GM23338 (cell line): Measurements from ENCODE around the gene RAD51B. TPM values are rescaled to one million over a fixed set of nuclear protein-coding genes. Genes with fewer than 3 reads are reported as not detected.

Source experiments
- ATAC-seq: fragments of 200-7000 bp; cut with Tn5 transposase; 3 replicates; pipeline ENCODE4 v1.9.1; 2020
- DNase-seq: peaks from one replicate; pipeline ENCODE4 v3.0.0-alpha.2; 2015; ENCODE audit warnings: low spot score
- H2AFZ ChIP-seq: fragments of 200-600 bp; sonication (generic); 2 replicates; pipeline ENCODE4 v1.8.0; 2016; ENCODE audit warnings: antibody characterized with exemption, mild to moderate bottlenecking, moderate library complexity
- H3F3A ChIP-seq: fragments of 200-600 bp; sonication (generic); replicated peaks from 2 replicates; pipeline ENCODE4 v1.8.0; 2017; ENCODE audit warnings: antibody characterized with exemption, mixed run types, low read depth
- H3K27ac ChIP-seq: fragments of 200-600 bp; sonication (generic); 2 replicates; pipeline ENCODE4 v1.6.1; 2016; ENCODE audit warnings: low read depth
- H3K27me3 ChIP-seq: fragments of 200-600 bp; sonication (generic); 2 replicates; pipeline ENCODE4 v1.8.0; 2016; ENCODE audit warnings: mild to moderate bottlenecking, mixed run types, moderate library complexity; ENCODE audit not compliant: insufficient read depth
- H3K36me3 ChIP-seq: fragments of 200-600 bp; sonication (generic); 2 replicates; pipeline ENCODE4 v1.8.0; 2016; ENCODE audit warnings: mild to moderate bottlenecking; ENCODE audit not compliant: insufficient read depth
- H3K4me1 ChIP-seq: fragments of 200-600 bp; sonication (generic); 2 replicates; pipeline ENCODE4 v1.8.0; 2016; ENCODE audit warnings: mild to moderate bottlenecking, moderate library complexity; ENCODE audit not compliant: insufficient read depth
- H3K4me2 ChIP-seq: fragments of 200-600 bp; sonication (generic); 2 replicates; pipeline ENCODE4 v1.7.1; 2017; ENCODE audit warnings: mixed run types
- H3K4me3 ChIP-seq: fragments of 200-600 bp; sonication (generic); 2 replicates; pipeline ENCODE4 v1.6.1; 2016; ENCODE audit warnings: mixed run types
- H3K79me2 ChIP-seq: fragments of 200-600 bp; sonication (generic); replicated peaks from 2 replicates; pipeline ENCODE4 v1.8.0; 2017; ENCODE audit warnings: mild to moderate bottlenecking; ENCODE audit not compliant: insufficient read depth
- H3K9me2 ChIP-seq: fragments of 200-600 bp; sonication (generic); 2 replicates; pipeline ENCODE4 v1.8.0; 2017; ENCODE audit not compliant: insufficient read depth
- H4K20me1 ChIP-seq: fragments of 200-600 bp; sonication (generic); replicated peaks from 2 replicates; pipeline ENCODE4 v1.8.0; 2017; ENCODE audit warnings: mild to moderate bottlenecking; ENCODE audit not compliant: insufficient read depth
- H3K27ac Mint-ChIP-seq: 2 replicates; pipeline ENCODE4 v1.8.0; 2020; ENCODE audit warnings: inconsistent platforms, mild to moderate bottlenecking, moderate library complexity, mixed read lengths
- H3K27me3 Mint-ChIP-seq: 3 replicates; pipeline ENCODE4 v1.8.0; 2022; ENCODE audit warnings: low read depth, mild to moderate bottlenecking, moderate library complexity, mixed read lengths, inconsistent platforms; ENCODE audit not compliant: insufficient read depth, poor library complexity
- H3K36me3 Mint-ChIP-seq: 3 replicates; pipeline ENCODE4 v1.8.0; 2021; ENCODE audit warnings: low read depth, mild to moderate bottlenecking, inconsistent platforms, moderate library complexity, mixed read lengths
- H3K4me1 Mint-ChIP-seq: 3 replicates; pipeline ENCODE4 v1.8.0; 2020; ENCODE audit warnings: mild to moderate bottlenecking, inconsistent platforms, mixed read lengths
- H3K4me3 Mint-ChIP-seq: 3 replicates; pipeline ENCODE4 v1.8.0; 2021; ENCODE audit warnings: moderate library complexity, mild to moderate bottlenecking, inconsistent platforms, mixed read lengths
- H3K9me3 Mint-ChIP-seq: 3 replicates; pipeline ENCODE4 v1.8.0; 2020; ENCODE audit warnings: moderate library complexity, mild to moderate bottlenecking, inconsistent platforms, mixed read lengths
- CREB1 ChIP-seq: fragments of 250-450 bp; sonication (Bioruptor Pico); IDR thresholded peaks from 2 replicates; pipeline ENCODE4 v1.5.0; 2020; ENCODE audit warnings: low read depth, mild to moderate bottlenecking, moderate library complexity
- EZH2 ChIP-seq: fragments of 200-600 bp; sonication (generic); IDR thresholded peaks from one replicate; pipeline ENCODE4 v1.8.0; 2017; ENCODE audit warnings: antibody characterized with exemption, mild to moderate bottlenecking, low read depth; ENCODE audit not compliant: unreplicated experiment
- EZH2phosphoT487 ChIP-seq: fragments of 200-600 bp; sonication (generic); IDR thresholded peaks from one replicate; pipeline ENCODE4 v1.8.1; 2018; ENCODE audit warnings: antibody characterized with exemption; ENCODE audit not compliant: unreplicated experiment
- JUNB ChIP-seq: IDR thresholded peaks from one replicate; pipeline ENCODE4 v1.6.1; 2016; ENCODE audit warnings: antibody characterized with exemption; ENCODE audit not compliant: unreplicated experiment
- NANOG ChIP-seq: IDR thresholded peaks from 2 replicates; pipeline ENCODE4 v1.6.1; 2016; ENCODE audit warnings: antibody characterized with exemption, borderline replicate concordance
- STAT1 ChIP-seq: IDR thresholded peaks from one replicate; pipeline ENCODE4 v1.6.1; 2016; ENCODE audit warnings: antibody characterized with exemption; ENCODE audit not compliant: unreplicated experiment
- ZNF114 ChIP-seq: fragments of 250-450 bp; sonication (Bioruptor Pico); IDR thresholded peaks from 2 replicates; pipeline ENCODE4 v1.5.0; 2020; ENCODE audit warnings: mild to moderate bottlenecking, moderate library complexity
- ZNF331 ChIP-seq: fragments of 250-450 bp; sonication (Bioruptor Pico); IDR thresholded peaks from 2 replicates; pipeline ENCODE4 v1.5.0; 2020; ENCODE audit warnings: low read depth, mild to moderate bottlenecking, moderate library complexity
- polyA plus RNA-seq: library from polyadenylated mRNA; unstranded; fragments of >200 nt; fragmentation: Nextera tagmentation; extraction: Ambion mirVana; gene quantifications from 2 replicates; pipeline ENCODE4 v1.2.1, GENCODE V29; 2016
- total RNA-seq: library from RNA; depleted of rRNA; stranded (reverse); fragments of >200 nt; shearing (Covaris generic); gene quantifications from 2 replicates; pipeline ENCODE4 v1.2.3, GENCODE V29; 2014
- TF ChIP-seq, protein P1 (sequence below), 2 experiments: fragments of 200-600 bp in 1 of 2; sonication (generic) in 1 of 2; conservative IDR thresholded peaks; 2 replicates each; pipeline versions ENCODE4 v1.5.1 to v1.6.1; 2016 to 2017; ENCODE audit warnings: antibody characterized with exemption in 2 of 2, low read depth in 2 of 2, mild to moderate bottlenecking in 2 of 2, moderate library complexity in 1 of 2
- TF ChIP-seq, protein P2 (sequence below): IDR thresholded peaks from 2 replicates; pipeline ENCODE4 v1.6.1; 2016; ENCODE audit warnings: antibody characterized with exemption
- TF ChIP-seq, protein P3 (sequence below): fragments of 250-450 bp; sonication (Bioruptor Pico); IDR thresholded peaks from 2 replicates; pipeline ENCODE4 v1.5.0; 2020; ENCODE audit warnings: mild to moderate bottlenecking, moderate library complexity

The RAD51B gene
- total and polyA plus RNA-seq, 2 experiments from 2014 or later: 15.7 to 29.1 TPM

DNA sequence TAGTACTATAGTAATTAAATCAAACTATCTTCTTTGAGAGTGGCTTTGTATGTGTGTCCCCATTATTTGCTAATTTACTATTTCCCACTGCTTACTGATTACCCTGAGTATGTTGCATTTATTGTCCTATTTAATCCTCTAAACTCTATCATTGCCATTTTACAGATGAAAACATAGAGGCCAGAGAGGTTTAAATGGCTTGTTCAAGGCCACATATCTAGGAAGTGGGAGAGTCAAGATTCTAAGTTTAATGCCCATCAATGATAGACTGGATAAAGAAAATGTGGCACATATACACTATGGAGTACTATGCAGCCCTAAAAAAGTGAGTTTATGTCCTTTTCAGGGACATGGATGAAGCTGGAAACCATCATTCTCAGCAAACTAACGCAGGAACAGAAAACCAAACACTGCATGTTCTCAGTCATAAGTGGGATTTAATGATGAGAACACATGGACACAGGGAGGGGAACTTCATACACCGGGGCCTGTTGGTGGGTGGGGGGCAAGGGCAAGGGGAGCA is 553.6 kb downstream of the RAD51B start:
- TF ChIP-seq, protein P1, sequence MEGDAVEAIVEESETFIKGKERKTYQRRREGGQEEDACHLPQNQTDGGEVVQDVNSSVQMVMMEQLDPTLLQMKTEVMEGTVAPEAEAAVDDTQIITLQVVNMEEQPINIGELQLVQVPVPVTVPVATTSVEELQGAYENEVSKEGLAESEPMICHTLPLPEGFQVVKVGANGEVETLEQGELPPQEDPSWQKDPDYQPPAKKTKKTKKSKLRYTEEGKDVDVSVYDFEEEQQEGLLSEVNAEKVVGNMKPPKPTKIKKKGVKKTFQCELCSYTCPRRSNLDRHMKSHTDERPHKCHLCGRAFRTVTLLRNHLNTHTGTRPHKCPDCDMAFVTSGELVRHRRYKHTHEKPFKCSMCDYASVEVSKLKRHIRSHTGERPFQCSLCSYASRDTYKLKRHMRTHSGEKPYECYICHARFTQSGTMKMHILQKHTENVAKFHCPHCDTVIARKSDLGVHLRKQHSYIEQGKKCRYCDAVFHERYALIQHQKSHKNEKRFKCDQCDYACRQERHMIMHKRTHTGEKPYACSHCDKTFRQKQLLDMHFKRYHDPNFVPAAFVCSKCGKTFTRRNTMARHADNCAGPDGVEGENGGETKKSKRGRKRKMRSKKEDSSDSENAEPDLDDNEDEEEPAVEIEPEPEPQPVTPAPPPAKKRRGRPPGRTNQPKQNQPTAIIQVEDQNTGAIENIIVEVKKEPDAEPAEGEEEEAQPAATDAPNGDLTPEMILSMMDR (conservative IDR thresholded peaks at IDR 0.05; ENCODE audit: low read depth in 2 of 2): no peak
- TF ChIP-seq NANOG: no peak
- TF ChIP-seq, protein P2, sequence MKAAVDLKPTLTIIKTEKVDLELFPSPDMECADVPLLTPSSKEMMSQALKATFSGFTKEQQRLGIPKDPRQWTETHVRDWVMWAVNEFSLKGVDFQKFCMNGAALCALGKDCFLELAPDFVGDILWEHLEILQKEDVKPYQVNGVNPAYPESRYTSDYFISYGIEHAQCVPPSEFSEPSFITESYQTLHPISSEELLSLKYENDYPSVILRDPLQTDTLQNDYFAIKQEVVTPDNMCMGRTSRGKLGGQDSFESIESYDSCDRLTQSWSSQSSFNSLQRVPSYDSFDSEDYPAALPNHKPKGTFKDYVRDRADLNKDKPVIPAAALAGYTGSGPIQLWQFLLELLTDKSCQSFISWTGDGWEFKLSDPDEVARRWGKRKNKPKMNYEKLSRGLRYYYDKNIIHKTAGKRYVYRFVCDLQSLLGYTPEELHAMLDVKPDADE: no peak
- TF ChIP-seq STAT1: no peak
- TF ChIP-seq ZNF114: no peak
- TF ChIP-seq EZH2: no peak
- TF ChIP-seq JUNB: no peak
- no peak for TF ChIP-seq ZNF331 (CRISPR knock-in tag)
- no peak for TF ChIP-seq CREB1 (CRISPR knock-in tag)
- TF ChIP-seq, protein P3, sequence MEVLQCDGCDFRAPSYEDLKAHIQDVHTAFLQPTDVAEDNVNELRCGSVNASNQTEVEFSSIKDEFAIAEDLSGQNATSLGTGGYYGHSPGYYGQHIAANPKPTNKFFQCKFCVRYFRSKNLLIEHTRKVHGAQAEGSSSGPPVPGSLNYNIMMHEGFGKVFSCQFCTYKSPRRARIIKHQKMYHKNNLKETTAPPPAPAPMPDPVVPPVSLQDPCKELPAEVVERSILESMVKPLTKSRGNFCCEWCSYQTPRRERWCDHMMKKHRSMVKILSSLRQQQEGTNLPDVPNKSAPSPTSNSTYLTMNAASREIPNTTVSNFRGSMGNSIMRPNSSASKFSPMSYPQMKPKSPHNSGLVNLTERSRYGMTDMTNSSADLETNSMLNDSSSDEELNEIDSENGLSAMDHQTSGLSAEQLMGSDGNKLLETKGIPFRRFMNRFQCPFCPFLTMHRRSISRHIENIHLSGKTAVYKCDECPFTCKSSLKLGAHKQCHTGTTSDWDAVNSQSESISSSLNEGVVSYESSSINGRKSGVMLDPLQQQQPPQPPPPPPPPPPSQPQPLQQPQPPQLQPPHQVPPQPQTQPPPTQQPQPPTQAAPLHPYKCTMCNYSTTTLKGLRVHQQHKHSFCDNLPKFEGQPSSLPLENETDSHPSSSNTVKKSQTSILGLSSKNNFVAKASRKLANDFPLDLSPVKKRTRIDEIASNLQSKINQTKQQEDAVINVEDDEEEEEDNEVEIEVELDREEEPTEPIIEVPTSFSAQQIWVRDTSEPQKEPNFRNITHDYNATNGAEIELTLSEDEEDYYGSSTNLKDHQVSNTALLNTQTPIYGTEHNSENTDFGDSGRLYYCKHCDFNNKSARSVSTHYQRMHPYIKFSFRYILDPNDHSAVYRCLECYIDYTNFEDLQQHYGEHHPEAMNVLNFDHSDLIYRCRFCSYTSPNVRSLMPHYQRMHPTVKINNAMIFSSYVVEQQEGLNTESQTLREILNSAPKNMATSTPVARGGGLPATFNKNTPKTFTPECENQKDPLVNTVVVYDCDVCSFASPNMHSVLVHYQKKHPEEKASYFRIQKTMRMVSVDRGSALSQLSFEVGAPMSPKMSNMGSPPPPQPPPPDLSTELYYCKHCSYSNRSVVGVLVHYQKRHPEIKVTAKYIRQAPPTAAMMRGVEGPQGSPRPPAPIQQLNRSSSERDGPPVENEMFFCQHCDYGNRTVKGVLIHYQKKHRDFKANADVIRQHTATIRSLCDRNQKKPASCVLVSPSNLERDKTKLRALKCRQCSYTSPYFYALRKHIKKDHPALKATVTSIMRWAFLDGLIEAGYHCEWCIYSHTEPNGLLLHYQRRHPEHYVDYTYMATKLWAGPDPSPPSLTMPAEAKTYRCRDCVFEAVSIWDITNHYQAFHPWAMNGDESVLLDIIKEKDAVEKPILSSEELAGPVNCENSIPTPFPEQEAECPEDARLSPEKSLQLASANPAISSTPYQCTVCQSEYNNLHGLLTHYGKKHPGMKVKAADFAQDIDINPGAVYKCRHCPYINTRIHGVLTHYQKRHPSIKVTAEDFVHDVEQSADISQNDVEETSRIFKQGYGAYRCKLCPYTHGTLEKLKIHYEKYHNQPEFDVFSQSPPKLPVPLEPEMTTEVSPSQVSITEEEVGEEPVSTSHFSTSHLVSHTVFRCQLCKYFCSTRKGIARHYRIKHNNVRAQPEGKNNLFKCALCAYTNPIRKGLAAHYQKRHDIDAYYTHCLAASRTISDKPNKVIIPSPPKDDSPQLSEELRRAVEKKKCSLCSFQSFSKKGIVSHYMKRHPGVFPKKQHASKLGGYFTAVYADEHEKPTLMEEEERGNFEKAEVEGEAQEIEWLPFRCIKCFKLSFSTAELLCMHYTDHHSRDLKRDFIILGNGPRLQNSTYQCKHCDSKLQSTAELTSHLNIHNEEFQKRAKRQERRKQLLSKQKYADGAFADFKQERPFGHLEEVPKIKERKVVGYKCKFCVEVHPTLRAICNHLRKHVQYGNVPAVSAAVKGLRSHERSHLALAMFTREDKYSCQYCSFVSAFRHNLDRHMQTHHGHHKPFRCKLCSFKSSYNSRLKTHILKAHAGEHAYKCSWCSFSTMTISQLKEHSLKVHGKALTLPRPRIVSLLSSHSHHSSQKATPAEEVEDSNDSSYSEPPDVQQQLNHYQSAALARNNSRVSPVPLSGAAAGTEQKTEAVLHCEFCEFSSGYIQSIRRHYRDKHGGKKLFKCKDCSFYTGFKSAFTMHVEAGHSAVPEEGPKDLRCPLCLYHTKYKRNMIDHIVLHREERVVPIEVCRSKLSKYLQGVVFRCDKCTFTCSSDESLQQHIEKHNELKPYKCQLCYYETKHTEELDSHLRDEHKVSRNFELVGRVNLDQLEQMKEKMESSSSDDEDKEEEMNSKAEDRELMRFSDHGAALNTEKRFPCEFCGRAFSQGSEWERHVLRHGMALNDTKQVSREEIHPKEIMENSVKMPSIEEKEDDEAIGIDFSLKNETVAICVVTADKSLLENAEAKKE (CRISPR knock-in tag): no peak
- TF ChIP-seq EZH2phosphoT487: no peak
- Histone ChIP-seq H2AFZ (no peak overlapping the region), H3K79me2 (no peaks in the 10 kb centered on the region), H3K9me2 (no peaks in the 10 kb centered on the region), H4K20me1 (no peaks in the 10 kb centered on the region), H3K27ac (no peak overlapping the region), H3F3A (no peaks in the 10 kb centered on the region), H3K4me2 (no peak overlapping the region), H3K36me3 (no peaks in the 10 kb centered on the region), H3K4me1 (peaks cover 13% of the 10 kb centered on the region), H3K4me3 (no peak overlapping the region), H3K27me3 (no peaks in the 10 kb centered on the region)
- Mint-ChIP-seq H3K4me1 (peaks cover 27% of the 10 kb centered on the region), H3K36me3 (no peaks in the 10 kb centered on the region), H3K9me3 (no peaks in the 10 kb centered on the region; the same call in 2 of the 3 replicates), H3K27me3 (no peaks in the 10 kb centered on the region), H3K4me3 (no peak overlapping the region), H3K27ac (no peak overlapping the region)
- ATAC-seq (no peak), DNase-seq (no peak)
